Measurements from ENCODE around the gene ACACA. TPM values are rescaled to one million over a fixed set of nuclear protein-coding genes. Genes with fewer than 3 reads are reported as not detected.

The ACACA gene
- total RNA-seq, 4 donors from 2014 or later, result 47.9 to 56.2 (median 51.4) TPM

DNA sequence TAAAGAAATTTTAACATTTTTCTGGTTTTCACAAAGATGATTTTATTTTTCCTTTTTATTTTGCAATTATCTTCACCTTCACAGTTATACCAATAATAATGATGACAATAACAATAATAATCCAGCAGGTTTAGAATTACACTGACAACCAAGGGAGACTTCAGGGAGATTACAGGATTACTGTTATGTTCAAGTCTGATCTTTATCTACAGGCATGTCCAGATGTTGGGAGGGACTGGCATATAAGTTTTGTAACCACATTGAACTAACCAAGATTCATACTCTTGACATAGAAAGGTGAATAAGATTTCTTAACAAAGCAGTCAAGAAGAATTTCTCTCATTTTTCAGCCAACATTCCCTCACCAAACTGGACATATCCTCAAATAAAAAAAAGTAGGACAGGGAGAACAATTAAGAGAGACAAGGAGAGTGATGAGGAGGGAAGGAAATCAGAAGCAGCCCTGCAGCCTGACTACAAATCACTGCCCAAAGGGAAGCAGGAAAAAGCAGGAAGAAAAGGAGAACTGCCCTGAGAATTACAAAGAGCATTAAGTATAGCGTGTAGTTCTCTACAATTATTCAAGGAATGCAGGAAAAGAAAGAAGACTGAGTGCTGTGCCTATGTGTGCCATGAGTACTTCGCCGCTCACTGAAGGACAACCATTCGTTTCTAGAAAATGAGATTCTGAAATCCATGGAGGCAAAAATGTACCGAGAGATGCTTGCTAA, 186.6 kb downstream of the ACACA start:
- Histone ChIP-seq H3K27ac (no peak overlapping the region), H3K27me3 (no peaks in the 10 kb centered on the region), H3K36me3 (peaks cover 44% of the 10 kb centered on the region), H3K4me3 (no peak overlapping the region), H3K9me3 (no peaks in the 10 kb centered on the region), H3K4me1 (no peaks in the 10 kb centered on the region)
- no peak for TF ChIP-seq POLR2A (IDR thresholded peaks at IDR 0.05)
- no peak for TF ChIP-seq EP300 (IDR thresholded peaks at IDR 0.05)
- TF ChIP-seq POLR2AphosphoS5 (IDR thresholded peaks at IDR 0.05), result no peak
- no peak for TF ChIP-seq CTCF (IDR thresholded peaks at IDR 0.05)
- 77% methylated on average over 5 of the region's 5 CpGs for WGBS
- DNase-seq (ENCODE audit: low spot score in 2 of 2), result no peak

DNA sequence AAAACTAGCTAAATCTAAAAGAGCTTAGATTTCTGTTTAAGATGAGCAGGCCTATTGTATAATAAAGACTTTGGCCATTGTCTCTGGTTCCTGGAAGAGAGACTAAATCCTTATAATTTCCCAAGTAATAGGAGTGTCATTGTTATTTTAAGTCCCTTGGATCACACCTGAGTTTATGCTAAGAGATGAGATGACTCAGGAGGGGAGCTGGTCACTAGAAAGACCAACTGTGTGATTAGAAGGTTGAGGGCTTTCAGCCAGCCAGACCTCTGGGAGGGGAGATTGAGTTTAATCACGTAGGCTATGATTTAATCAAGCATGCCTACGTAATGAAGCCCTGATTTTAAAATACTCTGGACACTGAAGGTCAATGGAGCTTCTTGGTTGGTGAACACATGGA, 187.8 kb downstream of the ACACA start:
- WGBS, result 84% methylated on average over 2 of the region's 2 CpGs
- no peak for DNase-seq (ENCODE audit: low spot score in 2 of 2)
- Histone ChIP-seq H3K27me3 (no peaks in the 10 kb centered on the region), H3K9me3 (no peaks in the 10 kb centered on the region), H3K36me3 (peaks cover 46% of the 10 kb centered on the region), H3K4me1 (no peaks in the 10 kb centered on the region), H3K4me3 (no peak overlapping the region), H3K27ac (no peak overlapping the region)
- TF ChIP-seq CTCF (IDR thresholded peaks at IDR 0.05) (no peak), POLR2AphosphoS5 (IDR thresholded peaks at IDR 0.05) (no peak), EP300 (IDR thresholded peaks at IDR 0.05) (no peak)

DNA sequence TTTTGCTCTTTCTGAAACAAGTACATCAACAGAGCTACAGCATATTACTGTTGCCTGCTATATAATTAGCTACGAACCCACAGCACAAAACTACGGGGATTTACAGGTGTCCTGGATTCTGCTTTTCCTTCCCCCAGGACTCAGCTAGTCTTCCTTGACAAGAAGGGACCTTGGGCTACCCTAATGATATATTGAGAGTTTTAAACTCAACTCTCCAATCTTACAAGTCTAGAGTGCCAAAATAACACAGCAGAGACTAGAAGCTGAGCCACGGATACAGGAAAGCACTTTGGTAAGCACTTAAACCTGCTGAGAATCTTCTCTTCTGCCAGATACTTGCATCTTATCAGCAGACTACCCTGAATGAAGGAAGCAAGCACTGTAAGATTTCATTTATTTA, 192.2 kb downstream of the ACACA start:
- Histone ChIP-seq H3K4me1 (no peaks in the 10 kb centered on the region), H3K27me3 (no peaks in the 10 kb centered on the region), H3K27ac (no peak overlapping the region), H3K36me3 (peaks cover 35% of the 10 kb centered on the region), H3K9me3 (no peaks in the 10 kb centered on the region), H3K4me3 (no peak overlapping the region)
- DNase-seq (ENCODE audit: low spot score in 2 of 2), result no peak
- TF ChIP-seq EP300 (IDR thresholded peaks at IDR 0.05) (no peak), CTCF (IDR thresholded peaks at IDR 0.05) (no peak), POLR2AphosphoS5 (IDR thresholded peaks at IDR 0.05) (no peak), POLR2A (IDR thresholded peaks at IDR 0.05) (no peak)
- 88% methylated on average over 3 of the region's 3 CpGs for WGBS

- Histone ChIP-seq H3K27ac (no peak overlapping the region), H3K27me3 (no peaks in the 10 kb centered on the region), H3K4me1 (no peaks in the 10 kb centered on the region), H3K4me3 (no peak overlapping the region), H3K9me3 (no peaks in the 10 kb centered on the region), H3K36me3 (peaks cover 31% of the 10 kb centered on the region)
- no peak for TF ChIP-seq POLR2AphosphoS5 (IDR thresholded peaks at IDR 0.05)
- TF ChIP-seq POLR2A (IDR thresholded peaks at IDR 0.05), result no peak
- TF ChIP-seq CTCF (IDR thresholded peaks at IDR 0.05), result no peak
- TF ChIP-seq EP300 (IDR thresholded peaks at IDR 0.05), result no peak
- no peak for DNase-seq (ENCODE audit: low spot score in 2 of 2)
- WGBS, result 82% methylated on average over 2 of the region's 2 CpGs
Measured at GRCh38 chr17:37213927-37214326, 192.7 kb downstream of the ACACA start.

GRCh38 chr17:37212179-37212578, 194.5 kb downstream of the ACACA start:
- WGBS, result 85% methylated on average over 2 of the region's 2 CpGs
- Histone ChIP-seq H3K4me3 (no peak overlapping the region), H3K27me3 (no peaks in the 10 kb centered on the region), H3K9me3 (no peaks in the 10 kb centered on the region), H3K4me1 (no peaks in the 10 kb centered on the region), H3K27ac (no peak overlapping the region), H3K36me3 (peaks cover 27% of the 10 kb centered on the region)
- DNase-seq (ENCODE audit: low spot score in 2 of 2), result no peak
- TF ChIP-seq POLR2AphosphoS5 (IDR thresholded peaks at IDR 0.05) (no peak), POLR2A (IDR thresholded peaks at IDR 0.05) (no peak), CTCF (IDR thresholded peaks at IDR 0.05) (no peak)

Data from suprapubic skin (tissue), 4 donors.